GM19397 (cell line): ENCODE results near the gene NR2F1.

Experiments
- ATAC-seq: cut with Tn5 transposase; IDR thresholded peaks from one replicate; pipeline ENCODE4 v1.9.1; 2021; ENCODE audit warnings: mild to moderate bottlenecking, moderate library complexity; ENCODE audit not compliant: unreplicated experiment

NR2F1 gene

GRCh38 chr5:93635991-93636390 is 53.0 kb downstream of the NR2F1 start:
- peak; percentile 83 for ATAC-seq

GRCh38 chr5:93636837-93637236 is 53.8 kb downstream of the NR2F1 start:
- no peak for ATAC-seq

GRCh38 chr5:93637697-93638096 is 54.7 kb downstream of the NR2F1 start:
- ATAC-seq = no peak

GRCh38 chr5:93642526-93642925 is 59.5 kb downstream of the NR2F1 start:
- ATAC-seq = no peak
